ENCODE data around the gene SHANK1.

Gene SHANK1

GRCh38 chr19:50697414-50698124, 22.0 kb downstream of the SHANK1 start:
- no peak for TF ChIP-seq CTCF (IDR thresholded peaks at IDR 0.05; ENCODE audit: low read depth, low read length)
- DNase-seq (ENCODE audit: extremely low read depth, low read depth) = no peak

- no peak for TF ChIP-seq CTCF (IDR thresholded peaks at IDR 0.05; ENCODE audit: low read depth, low read length)
- DNase-seq (ENCODE audit: extremely low read depth, low read depth) = no peak
Measured at GRCh38 chr19:50696094-50696483, 23.5 kb downstream of the SHANK1 start.

GRCh38 chr19:50695251-50696093, 24.1 kb downstream of the SHANK1 start:
- no peak for TF ChIP-seq CTCF (IDR thresholded peaks at IDR 0.05; ENCODE audit: low read depth, low read length)
- DNase-seq (ENCODE audit: extremely low read depth, low read depth) = no peak

- no peak for DNase-seq (ENCODE audit: extremely low read depth, low read depth)
- no peak for TF ChIP-seq CTCF (IDR thresholded peaks at IDR 0.05; ENCODE audit: low read depth, low read length)
Measured at GRCh38 chr19:50694815-50695145, 24.8 kb downstream of the SHANK1 start.

- TF ChIP-seq CTCF (IDR thresholded peaks at IDR 0.05; ENCODE audit: low read depth, low read length) = no peak
- no peak for DNase-seq (ENCODE audit: extremely low read depth, low read depth)
Measured at GRCh38 chr19:50693064-50693975, 26.3 kb downstream of the SHANK1 start.

- no peak for DNase-seq (ENCODE audit: extremely low read depth, low read depth)
- TF ChIP-seq CTCF (IDR thresholded peaks at IDR 0.05; ENCODE audit: low read depth, low read length) = no peak
Measured at GRCh38 chr19:50690439-50690838, 29.2 kb downstream of the SHANK1 start.

All from AG09319 (cell line).